ENCODE results near the gene HSFX2.

GRCh38 chrX:149628280-149628679 lies 33.2 kb upstream of the HSFX2 start:
- TF ChIP-seq POLR2AphosphoS5 (IDR thresholded peaks at IDR 0.05; ENCODE audit: borderline replicate concordance, low read depth, low read length) (no peak), EZH2 (IDR thresholded peaks at IDR 0.05) (no peak)
